HepG2 (cell line): ENCODE data around the gene ABI3BP. TPM values are rescaled to one million over a fixed set of nuclear protein-coding genes. Genes with fewer than 3 reads are reported as not detected.

Experiments used
- ATAC-seq: fragments of 200-7000 bp; cut with Tn5 transposase; 3 replicates; pipeline ENCODE4 v1.9.1; 2020; ENCODE audit warnings: mild to moderate bottlenecking, moderate library complexity
- BruUV-seq: library from RNA; stranded (reverse); fragments of 400-500 nt; replicated peaks from 2 replicates; lab custom pipeline; 2021; lab: Mats Ljungman, UMichigan
- CTCF ChIA-PET: fragments of 300-600 bp; formaldehyde crosslinking; extraction: SDS; loops from one replicate; lab custom pipeline; 2021; ENCODE audit warnings: low total read pairs, inconsistent platforms, low intra/inter-chr PET ratio; lab: Yijun Ruan, JAX
- POLR2A ChIA-PET: fragments of 350-600 bp; sonication (Branson Sonifier 250); formaldehyde crosslinking; loops from one replicate; lab custom pipeline; 2020; ENCODE audit warnings: antibody characterized with exemption, inconsistent platforms; lab: Yijun Ruan, JAX
- DNase-seq: peaks from one replicate; pipeline ENCODE4 v3.0.0-alpha.2; 2015; ENCODE audit warnings: low spot score
- FAIRE-seq: peaks from 3 replicates; lab custom pipeline; 2011; peaks lifted over from hg19 to GRCh38; lab: Jason Lieb, UNC
- H2AFZ ChIP-seq: one replicate; pipeline ENCODE4 v1.6.1; 2011; ENCODE audit warnings: low read length, inconsistent platforms
- H3K27ac ChIP-seq: fragments of 300-600 bp; 3 replicates; pipeline ENCODE4 v1.8.0; 2011; ENCODE audit warnings: mixed run types, mild to moderate bottlenecking, mixed read lengths, low read length, inconsistent platforms; ENCODE audit not compliant: insufficient read depth; ENCODE audit errors: extremely low read length
- H3K27me3 ChIP-seq, 2 experiments: fragments of 200-600 bp in 1 of 2; 2 replicates in 1 of 2; 3 replicates in 1 of 2; pipeline versions ENCODE4 v1.6.0 to v1.8.0; 2011; ENCODE audit warnings: low read length in 2 of 2, mild to moderate bottlenecking in 2 of 2, moderate library complexity in 2 of 2, inconsistent platforms in 1 of 2; ENCODE audit not compliant: insufficient read depth in 2 of 2, control insufficient read depth in 1 of 2
- H3K36me3 ChIP-seq, 2 experiments: fragments of 200-600 bp in 1 of 2; replicated peaks in 1 of 2; 2 replicates in 1 of 2; 3 replicates in 1 of 2; pipeline versions ENCODE4 v1.5.1 to v1.8.0; 2011; ENCODE audit warnings: low read length in 2 of 2, inconsistent platforms in 1 of 2; ENCODE audit not compliant: insufficient read depth in 2 of 2, control insufficient read depth in 1 of 2
- H3K4me1 ChIP-seq: 2 replicates; pipeline ENCODE4 v1.5.1; 2012; ENCODE audit warnings: low read length, inconsistent platforms; ENCODE audit not compliant: insufficient read depth
- H3K4me2 ChIP-seq: 2 replicates; pipeline ENCODE4 v1.6.0; 2011; ENCODE audit warnings: low read depth, low read length, inconsistent platforms
- H3K4me3 ChIP-seq, 3 experiments: fragments of 200-600 bp in 1 of 3; sonication (generic), shearing (Covaris generic) in 1 of 3; replicated peaks in 1 of 3; 2 replicates each; pipeline ENCODE4 v1.5.1; 2011 to 2016; ENCODE audit warnings: low read length in 3 of 3, inconsistent platforms in 2 of 3, low read depth in 2 of 3, mild to moderate bottlenecking in 2 of 3, control low read depth in 1 of 3, mixed read lengths in 1 of 3; ENCODE audit not compliant: insufficient read depth in 1 of 3
- H3K79me2 ChIP-seq: one replicate; pipeline ENCODE4 v1.6.1; 2011; ENCODE audit warnings: low read length, inconsistent platforms; ENCODE audit not compliant: insufficient read depth
- H3K9ac ChIP-seq: 2 replicates; pipeline ENCODE4 v1.6.0; 2011; ENCODE audit warnings: mild to moderate bottlenecking, low read depth, low read length, inconsistent platforms; ENCODE audit not compliant: insufficient read depth
- H3K9me3 ChIP-seq: 2 replicates; pipeline ENCODE4 v1.5.1; 2012; ENCODE audit warnings: mild to moderate bottlenecking, low read length
- H4K20me1 ChIP-seq: 2 replicates; pipeline ENCODE4 v1.6.0; 2011; ENCODE audit warnings: inconsistent platforms, mild to moderate bottlenecking, low read length, moderate library complexity; ENCODE audit not compliant: insufficient read depth
- ATF1 ChIP-seq: IDR thresholded peaks from 2 replicates; pipeline ENCODE4 v1.6.1; 2016; ENCODE audit warnings: mild to moderate bottlenecking, control low read depth
- HMGA1 ChIP-seq: sonication (generic); formaldehyde crosslinking; conservative IDR thresholded peaks from 2 replicates; pipeline ENCODE4 v1.4.0; 2020; ENCODE audit warnings: missing genetic modification reagents
- IRF2 ChIP-seq: IDR thresholded peaks from 2 replicates; pipeline ENCODE4 v1.6.1; 2018; ENCODE audit warnings: missing genetic modification reagents, missing compliant biosample characterization
- PAX8 ChIP-seq: sonication (generic); formaldehyde crosslinking; IDR thresholded peaks from 2 replicates; pipeline ENCODE4 v1.8.0; 2022; ENCODE audit warnings: mild to moderate bottlenecking, missing genetic modification reagents, borderline replicate concordance
- POGZ ChIP-seq: sonication (generic); formaldehyde crosslinking; IDR thresholded peaks from 2 replicates; pipeline ENCODE4 v1.4.0; 2020; ENCODE audit warnings: mild to moderate bottlenecking, missing genetic modification reagents
- SOX6 ChIP-seq, 2 experiments: fragments of 450-650 bp in 1 of 2; sonication (generic) in 1 of 2; formaldehyde crosslinking in 1 of 2; IDR thresholded peaks; 2 replicates each; pipeline versions ENCODE4 v1.4.0 to v1.6.1; 2017 to 2020; ENCODE audit warnings: antibody characterized with exemption in 1 of 2, mild to moderate bottlenecking in 1 of 2, missing genetic modification reagents in 1 of 2
- ZBTB42 ChIP-seq: sonication (generic); formaldehyde crosslinking; IDR thresholded peaks from 2 replicates; pipeline ENCODE4 v1.5.0; 2020; ENCODE audit warnings: mild to moderate bottlenecking, missing genetic modification reagents
- ZBTB7A ChIP-seq: sonication (generic); formaldehyde crosslinking; IDR thresholded peaks from 2 replicates; pipeline ENCODE4 v1.8.0; 2022; ENCODE audit warnings: mild to moderate bottlenecking, missing genetic modification reagents
- ZFX ChIP-seq: sonication (generic); formaldehyde crosslinking; IDR thresholded peaks from 2 replicates; pipeline ENCODE4 v1.4.0; 2020; ENCODE audit warnings: mild to moderate bottlenecking, low read depth, missing genetic modification reagents, moderate library complexity
- WGBS: methylation state at CpG from one replicate; pipeline ENCODE4 v1.1.6; 2017; ENCODE audit warnings: low lambda C conversion rate; 5-methylcytosine and 5-hydroxymethylcytosine counted together
- in situ Hi-C: cut with HindIII; loops from 2 replicates; pipeline ENCODE4 v1.10.0; 2017; ENCODE audit warnings: low pct_unique_long_range_greater_than_20kb; ENCODE audit not compliant: extremely low pct_ligation_motif_present
- intact Hi-C: fragments of 100-400 bp; cut with micrococcal nuclease; formaldehyde crosslinking; loops from one replicate; pipeline ENCODE4 v1.10.0; 2022; ENCODE audit not compliant: unreplicated experiment
- polyA plus RNA-seq, 8 experiments: library from polyadenylated mRNA; depleted of rRNA in 3 of 8; stranded (reverse) in 7 of 8; unstranded in 1 of 8; fragments of >200 nt; fragmentation: Illumina TruSeq in 4 of 8; extraction: Trizol in 4 of 8; gene quantifications; 2 replicates each; pipeline versions ENCODE4 v1.2.1 to v1.2.3, GENCODE V29; 2011 to 2016; ENCODE audit warnings: low read depth in 4 of 8, missing spikeins in 1 of 8, mixed read lengths in 1 of 8; ENCODE audit not compliant: insufficient read depth in 1 of 8
- total RNA-seq, 5 experiments: library from RNA; depleted of rRNA; stranded (reverse); fragments of >200 nt; fragmentation: Illumina TruSeq; extraction: Trizol; gene quantifications; 2 replicates each; pipeline ENCODE4 v1.2.3, GENCODE V29; 2016; ENCODE audit warnings: low read depth in 1 of 5
- TF ChIP-seq, protein P1 (sequence below): sonication (generic); formaldehyde crosslinking; IDR thresholded peaks from 2 replicates; pipeline ENCODE4 v1.4.0; 2020; ENCODE audit warnings: missing genetic modification reagents, borderline replicate concordance

The ABI3BP gene
- total and polyA plus RNA-seq, 2 of the 13 experiments (the other 11 are each of a cell fraction or from before 2014, with no cell fraction given), result not detected

DNA sequence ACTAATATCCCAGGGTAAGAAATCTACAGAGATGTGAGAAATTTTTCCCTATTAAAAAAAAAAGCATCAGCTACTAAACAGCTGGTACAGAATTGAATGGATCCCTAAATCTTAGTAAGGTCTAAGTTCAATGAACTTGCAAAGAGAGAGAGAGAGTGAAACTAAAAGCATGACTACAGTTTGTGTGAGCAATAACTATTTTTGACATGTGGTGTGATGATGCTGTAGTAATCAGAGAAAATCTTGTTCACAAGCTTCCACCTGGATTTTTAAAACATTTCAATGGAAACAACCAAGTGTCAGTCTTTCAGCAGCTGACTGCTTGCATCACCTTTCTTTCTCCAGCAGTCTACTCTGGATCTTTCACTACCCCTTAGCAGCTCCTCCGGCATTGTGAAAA is 45.2 kb upstream of the ABI3BP start:
- DNase-seq (no peak), ATAC-seq (no peak), FAIRE-seq (no peak)
- no peaks in the 10 kb centered on the region for H3K27me3 ChIP-seq
- no peak overlapping the region for H2AFZ ChIP-seq
- H3K4me1 ChIP-seq, result no peaks in the 10 kb centered on the region
- BruUV-seq, result no TSS peak
- intact Hi-C loops (no loop called here), in situ Hi-C loops (no loop called here)
- CTCF ChIA-PET, result no interaction called here
- H3K4me3 ChIP-seq, result no peak overlapping the region
- H3K9ac ChIP-seq, result no peak overlapping the region
- H3K9me3 ChIP-seq, result no peaks in the 10 kb centered on the region
- H3K79me2 ChIP-seq, result no peaks in the 10 kb centered on the region
- no peaks in the 10 kb centered on the region for H3K36me3 ChIP-seq
- no peak for TF ChIP-seq ZBTB42
- WGBS, result 100% methylated on average over 1 of the region's 1 CpG
- no peaks in the 10 kb centered on the region for H4K20me1 ChIP-seq
- no peak overlapping the region for H3K4me2 ChIP-seq
- POLR2A ChIA-PET, result no interaction called here
- H3K27ac ChIP-seq, result no peak overlapping the region

DNA sequence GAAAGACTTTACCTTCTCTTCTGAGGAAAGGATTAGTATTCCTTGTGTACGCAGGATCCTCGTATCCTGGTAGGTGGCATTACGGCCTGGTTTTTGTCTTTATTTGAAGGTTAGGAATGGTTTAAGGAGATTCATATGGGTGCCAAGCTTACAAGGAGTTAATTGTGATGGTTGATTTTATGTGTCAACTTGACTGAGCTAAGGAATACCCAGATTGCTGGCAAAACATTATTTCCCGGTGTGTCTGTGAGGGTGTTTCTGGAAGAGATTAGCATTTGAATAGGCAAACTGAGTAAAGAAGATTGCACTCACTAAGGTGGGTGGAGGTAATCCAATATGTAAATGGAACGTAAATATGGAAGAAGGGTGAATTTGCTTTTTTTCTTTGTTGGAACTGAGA is 44.4 kb upstream of the ABI3BP start:
- intact Hi-C loops, result no loop called here
- ATAC-seq (no peak), DNase-seq (no peak), FAIRE-seq (no peak)
- no TSS peak for BruUV-seq
- in situ Hi-C loops, result no loop called here
- Histone ChIP-seq H3K36me3 (no peaks in the 10 kb centered on the region), H3K27ac (no peak overlapping the region), H3K9me3 (no peaks in the 10 kb centered on the region), H3K9ac (no peak overlapping the region), H3K27me3 (no peaks in the 10 kb centered on the region), H3K4me1 (no peaks in the 10 kb centered on the region), H3K79me2 (no peaks in the 10 kb centered on the region), H2AFZ (no peak overlapping the region), H4K20me1 (no peaks in the 10 kb centered on the region), H3K4me2 (no peak overlapping the region), H3K4me3 (no peak overlapping the region)
- TF ChIP-seq HMGA1 (no peak), ATF1 (CRISPR knock-in tag) (no peak), IRF2 (CRISPR knock-in tag) (no peak), POGZ (no peak), PAX8 (CRISPR knock-in tag) (no peak), ZFX (CRISPR knock-in tag) (no peak), ZBTB7A (CRISPR knock-in tag) (no peak), SOX6 (IDR thresholded peaks at IDR 0.05) (no peak), SOX6 (CRISPR knock-in tag; IDR thresholded peaks at IDR 0.05) (no peak)
- TF ChIP-seq, protein P1, sequence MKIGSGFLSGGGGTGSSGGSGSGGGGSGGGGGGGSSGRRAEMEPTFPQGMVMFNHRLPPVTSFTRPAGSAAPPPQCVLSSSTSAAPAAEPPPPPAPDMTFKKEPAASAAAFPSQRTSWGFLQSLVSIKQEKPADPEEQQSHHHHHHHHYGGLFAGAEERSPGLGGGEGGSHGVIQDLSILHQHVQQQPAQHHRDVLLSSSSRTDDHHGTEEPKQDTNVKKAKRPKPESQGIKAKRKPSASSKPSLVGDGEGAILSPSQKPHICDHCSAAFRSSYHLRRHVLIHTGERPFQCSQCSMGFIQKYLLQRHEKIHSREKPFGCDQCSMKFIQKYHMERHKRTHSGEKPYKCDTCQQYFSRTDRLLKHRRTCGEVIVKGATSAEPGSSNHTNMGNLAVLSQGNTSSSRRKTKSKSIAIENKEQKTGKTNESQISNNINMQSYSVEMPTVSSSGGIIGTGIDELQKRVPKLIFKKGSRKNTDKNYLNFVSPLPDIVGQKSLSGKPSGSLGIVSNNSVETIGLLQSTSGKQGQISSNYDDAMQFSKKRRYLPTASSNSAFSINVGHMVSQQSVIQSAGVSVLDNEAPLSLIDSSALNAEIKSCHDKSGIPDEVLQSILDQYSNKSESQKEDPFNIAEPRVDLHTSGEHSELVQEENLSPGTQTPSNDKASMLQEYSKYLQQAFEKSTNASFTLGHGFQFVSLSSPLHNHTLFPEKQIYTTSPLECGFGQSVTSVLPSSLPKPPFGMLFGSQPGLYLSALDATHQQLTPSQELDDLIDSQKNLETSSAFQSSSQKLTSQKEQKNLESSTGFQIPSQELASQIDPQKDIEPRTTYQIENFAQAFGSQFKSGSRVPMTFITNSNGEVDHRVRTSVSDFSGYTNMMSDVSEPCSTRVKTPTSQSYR (CRISPR knock-in tag), result no peak
- 64% methylated on average over 5 of the region's 5 CpGs for WGBS
- ChIA-PET POLR2A (no interaction called here), CTCF (no interaction called here)
